Limb (tissue), 2 donors: Measurements from ENCODE around the gene RNF208.
A peak's percentile ranks its signal among the peaks of the same experiment; 100 is the strongest.

Experiments
- DNase-seq, 2 donors: peaks; one replicate each; pipeline ENCODE4 v3.0.0-alpha.2; 2016; ENCODE audit errors: extremely low spot score in 2 of 2

The RNF208 gene

GRCh38 chr9:137215196-137215986, 6.6 kb downstream of the RNF208 start:
- no peak for DNase-seq

GRCh38 chr9:137214620-137215019, 7.4 kb downstream of the RNF208 start:
- DNase-seq = no peak

- DNase-seq = no peak
These were observed 8.6 kb downstream of the RNF208 start for GRCh38 chr9:137213160-137214060.

GRCh38 chr9:137212520-137212919, 9.5 kb downstream of the RNF208 start:
- no peak for DNase-seq

- no peak for DNase-seq
These were observed 10.5 kb downstream of the RNF208 start for GRCh38 chr9:137211532-137211931.

- DNase-seq = no peak
These were observed 15.4 kb downstream of the RNF208 start for GRCh38 chr9:137206602-137207001.

GRCh38 chr9:137205126-137206069, 16.6 kb downstream of the RNF208 start, which contains the start of the genes NDOR1 and TMEM203:
Gene NDOR1, plus strand, starts transcription at chr9:137205700. Its CDS starts 78 bp downstream, at chr9:137205778.
Gene TMEM203, minus strand, starts transcription at chr9:137205648. Its CDS starts 234 bp downstream, at chr9:137205414.
- peak; percentile 84 to 96 for DNase-seq

- no peak for DNase-seq
These were observed 17.3 kb downstream of the RNF208 start for GRCh38 chr9:137204731-137205125.

- DNase-seq = no peak
These were observed 19.1 kb downstream of the RNF208 start for GRCh38 chr9:137202966-137203365.

- DNase-seq = no peak
These were observed 20.7 kb downstream of the RNF208 start for GRCh38 chr9:137201205-137201868.

GRCh38 chr9:137200311-137201204, 21.5 kb downstream of the RNF208 start, which contains the start of gene TPRN:
Gene TPRN, minus strand, starts transcription at chr9:137200741. Its CDS starts 30 bp downstream, at chr9:137200711.
- DNase-seq = peak; percentile 97

- DNase-seq = no peak
These were observed 22.5 kb downstream of the RNF208 start for GRCh38 chr9:137199411-137200121.

GRCh38 chr9:137198902-137199283, 23.1 kb downstream of the RNF208 start:
- DNase-seq = no peak

- DNase-seq = no peak
These were observed 23.8 kb downstream of the RNF208 start for GRCh38 chr9:137198051-137198901.

GRCh38 chr9:137195525-137196220, 26.4 kb downstream of the RNF208 start:
- DNase-seq = no peak

- no peak for DNase-seq
These were observed 27.1 kb downstream of the RNF208 start for GRCh38 chr9:137194909-137195308.

- no peak for DNase-seq
These were observed 27.7 kb downstream of the RNF208 start for GRCh38 chr9:137194388-137194787.
